SW 1271 (cell line): ENCODE measurements around the gene MBNL2.

ENCODE experiments used
- DNase-seq, 2 experiments: peaks; one replicate each; lab custom pipeline; 2025; lab: John Stamatoyannopoulos, UW

MBNL2 gene

GRCh38 chr13:97381189-97381588, 159.1 kb downstream of the MBNL2 start:
- no peak for DNase-seq

GRCh38 chr13:97382276-97382675, 160.1 kb downstream of the MBNL2 start:
- DNase-seq: no peak

- no peak for DNase-seq
Observed at GRCh38 chr13:97384371-97384770, 162.2 kb downstream of the MBNL2 start.

GRCh38 chr13:97385146-97385545, 163.0 kb downstream of the MBNL2 start:
- no peak for DNase-seq

GRCh38 chr13:97385854-97386253, 163.7 kb downstream of the MBNL2 start:
- no peak for DNase-seq

GRCh38 chr13:97386801-97387484, 164.8 kb downstream of the MBNL2 start:
- DNase-seq: no peak

GRCh38 chr13:97387485-97387839, 165.3 kb downstream of the MBNL2 start:
- no peak for DNase-seq

- no peak for DNase-seq
Observed at GRCh38 chr13:97387890-97388289, 165.8 kb downstream of the MBNL2 start.

GRCh38 chr13:97388373-97388772, 166.2 kb downstream of the MBNL2 start:
- DNase-seq: no peak

GRCh38 chr13:97390941-97391600, 168.9 kb downstream of the MBNL2 start:
- no peak for DNase-seq

GRCh38 chr13:97392020-97392419, 169.9 kb downstream of the MBNL2 start:
- no peak for DNase-seq

- no peak for DNase-seq
Observed at GRCh38 chr13:97394542-97394941, 172.4 kb downstream of the MBNL2 start.

GRCh38 chr13:97395447-97396136, 173.5 kb downstream of the MBNL2 start:
- no peak for DNase-seq

GRCh38 chr13:97397267-97397666, 175.1 kb downstream of the MBNL2 start:
- no peak for DNase-seq

GRCh38 chr13:97401421-97401820, 179.3 kb downstream of the MBNL2 start:
- no peak for DNase-seq

GRCh38 chr13:97403893-97404750, 182.0 kb downstream of the MBNL2 start:
- no peak for DNase-seq

GRCh38 chr13:97407540-97407939, 185.4 kb downstream of the MBNL2 start:
- no peak for DNase-seq

GRCh38 chr13:97408938-97409337, 186.8 kb downstream of the MBNL2 start:
- no peak for DNase-seq

GRCh38 chr13:97411984-97412383, 189.9 kb downstream of the MBNL2 start:
- no peak for DNase-seq

- no peak for DNase-seq
Observed at GRCh38 chr13:97413694-97414093, 191.6 kb downstream of the MBNL2 start.

- DNase-seq: no peak
Observed at GRCh38 chr13:97414392-97414791, 192.3 kb downstream of the MBNL2 start.

GRCh38 chr13:97417698-97418097, 195.6 kb downstream of the MBNL2 start:
- no peak for DNase-seq
